GM19452 (cell line): ENCODE results near the gene NIPBL.
A peak's percentile ranks its signal among the peaks of the same experiment; 100 is the strongest.
"Not testable (repeated sequence)": the region's sequence is repeated elsewhere in the genome, so short reads cannot be mapped to it uniquely, and the experiment has no call there.

Source experiments
- ATAC-seq: cut with Tn5 transposase; IDR thresholded peaks from one replicate; pipeline ENCODE4 v1.9.1; 2021; ENCODE audit not compliant: unreplicated experiment

Gene NIPBL, protein sequence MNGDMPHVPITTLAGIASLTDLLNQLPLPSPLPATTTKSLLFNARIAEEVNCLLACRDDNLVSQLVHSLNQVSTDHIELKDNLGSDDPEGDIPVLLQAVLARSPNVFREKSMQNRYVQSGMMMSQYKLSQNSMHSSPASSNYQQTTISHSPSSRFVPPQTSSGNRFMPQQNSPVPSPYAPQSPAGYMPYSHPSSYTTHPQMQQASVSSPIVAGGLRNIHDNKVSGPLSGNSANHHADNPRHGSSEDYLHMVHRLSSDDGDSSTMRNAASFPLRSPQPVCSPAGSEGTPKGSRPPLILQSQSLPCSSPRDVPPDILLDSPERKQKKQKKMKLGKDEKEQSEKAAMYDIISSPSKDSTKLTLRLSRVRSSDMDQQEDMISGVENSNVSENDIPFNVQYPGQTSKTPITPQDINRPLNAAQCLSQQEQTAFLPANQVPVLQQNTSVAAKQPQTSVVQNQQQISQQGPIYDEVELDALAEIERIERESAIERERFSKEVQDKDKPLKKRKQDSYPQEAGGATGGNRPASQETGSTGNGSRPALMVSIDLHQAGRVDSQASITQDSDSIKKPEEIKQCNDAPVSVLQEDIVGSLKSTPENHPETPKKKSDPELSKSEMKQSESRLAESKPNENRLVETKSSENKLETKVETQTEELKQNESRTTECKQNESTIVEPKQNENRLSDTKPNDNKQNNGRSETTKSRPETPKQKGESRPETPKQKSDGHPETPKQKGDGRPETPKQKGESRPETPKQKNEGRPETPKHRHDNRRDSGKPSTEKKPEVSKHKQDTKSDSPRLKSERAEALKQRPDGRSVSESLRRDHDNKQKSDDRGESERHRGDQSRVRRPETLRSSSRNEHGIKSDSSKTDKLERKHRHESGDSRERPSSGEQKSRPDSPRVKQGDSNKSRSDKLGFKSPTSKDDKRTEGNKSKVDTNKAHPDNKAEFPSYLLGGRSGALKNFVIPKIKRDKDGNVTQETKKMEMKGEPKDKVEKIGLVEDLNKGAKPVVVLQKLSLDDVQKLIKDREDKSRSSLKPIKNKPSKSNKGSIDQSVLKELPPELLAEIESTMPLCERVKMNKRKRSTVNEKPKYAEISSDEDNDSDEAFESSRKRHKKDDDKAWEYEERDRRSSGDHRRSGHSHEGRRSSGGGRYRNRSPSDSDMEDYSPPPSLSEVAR (N-terminal part only)

GRCh38 chr5:36876299-36876964 is at the start of gene NIPBL:
Gene NIPBL (plus strand): TSS chr5:36876769. CDS start chr5:36953697, 76,928 bp downstream.
- ATAC-seq: peak; percentile 56

GRCh38 chr5:36832274-36832673 is 44.3 kb upstream of the NIPBL start:
- ATAC-seq: no peak

DNA sequence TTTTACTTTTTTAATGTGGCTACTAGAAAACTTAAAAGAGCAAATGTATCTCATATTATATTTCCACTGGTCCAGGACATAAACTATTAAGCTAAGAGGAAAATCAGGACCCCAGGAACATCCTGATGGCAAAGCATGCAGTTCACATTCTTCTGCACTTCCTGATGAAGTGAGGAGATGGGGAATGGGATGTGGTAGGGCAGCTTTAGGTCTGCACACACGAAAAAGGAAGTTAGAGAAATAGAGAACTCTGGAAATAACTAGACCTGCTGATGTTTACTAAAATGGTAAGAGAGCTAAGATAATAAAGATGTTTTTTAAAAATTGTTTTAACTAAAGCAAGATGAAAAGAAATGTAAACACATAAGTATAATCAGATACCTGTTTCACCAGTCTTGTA is 39.7 kb upstream of the NIPBL start:
- no peak for ATAC-seq

GRCh38 chr5:36839489-36840476 is 36.8 kb upstream of the NIPBL start:
- no peak for ATAC-seq

DNA sequence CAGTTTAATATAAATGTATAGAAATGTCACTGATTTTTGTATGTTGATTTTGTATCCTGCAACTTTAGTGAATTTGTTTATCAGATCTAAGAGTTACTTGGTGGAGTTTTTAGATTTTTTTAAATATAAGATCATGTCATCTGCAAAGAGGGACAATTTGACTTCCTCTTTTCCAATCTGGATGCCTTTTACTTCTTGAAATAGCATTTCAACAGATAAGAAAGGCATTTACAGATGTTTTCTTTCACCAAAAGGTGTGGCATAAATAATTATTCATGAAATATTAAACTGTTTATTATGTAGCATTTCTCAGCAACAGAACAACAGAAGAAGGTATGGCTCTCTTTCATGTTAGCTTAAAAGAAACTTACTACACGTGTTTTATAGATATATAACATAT is 34.9 kb upstream of the NIPBL start:
- ATAC-seq: no peak

GRCh38 chr5:36842087-36842486 is 34.5 kb upstream of the NIPBL start:
- no peak for ATAC-seq

GRCh38 chr5:36844305-36844704 is 32.3 kb upstream of the NIPBL start:
- ATAC-seq: no peak

DNA sequence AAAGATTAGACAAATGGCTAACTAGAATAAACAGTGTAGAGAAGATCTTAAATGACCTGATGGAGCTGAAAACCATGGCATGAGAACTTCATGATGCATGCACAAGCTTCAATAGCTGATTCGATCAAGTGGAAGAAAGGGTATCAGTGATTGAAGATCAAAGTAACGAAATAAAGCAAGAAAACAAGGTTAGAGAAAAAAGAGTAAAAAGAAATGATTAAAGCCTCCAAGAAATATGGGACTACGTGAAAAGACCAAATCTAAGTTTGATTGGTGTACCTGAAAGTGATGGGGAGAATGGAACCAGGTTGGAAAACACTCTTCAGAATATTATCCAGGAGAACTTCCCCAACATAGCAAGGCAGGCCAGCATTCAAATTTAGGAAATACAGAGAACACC is 28.0 kb upstream of the NIPBL start:
- ATAC-seq: not testable (repeated sequence)

DNA sequence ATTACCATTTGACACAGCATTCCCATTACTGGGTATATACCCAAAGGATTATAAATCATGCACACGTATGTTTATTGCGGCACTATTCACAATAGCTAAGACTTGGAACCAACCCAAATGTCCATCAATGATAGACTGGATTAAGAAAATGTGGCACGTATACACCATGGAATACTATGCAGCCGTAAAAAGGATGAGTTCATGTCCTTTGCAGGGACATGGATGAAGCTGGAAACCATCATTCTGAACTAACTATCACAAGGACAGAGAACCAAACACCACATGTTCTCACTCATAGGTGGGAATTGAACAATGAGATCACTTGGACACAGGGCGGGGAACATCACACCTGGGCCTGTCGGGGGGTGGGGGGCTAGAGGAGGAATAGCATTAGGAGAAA is 23.7 kb upstream of the NIPBL start:
- not testable (repeated sequence) for ATAC-seq

GRCh38 chr5:36854402-36855140 is 22.0 kb upstream of the NIPBL start:
- no peak for ATAC-seq

- ATAC-seq: no peak
Measured at GRCh38 chr5:36855141-36855495, 21.5 kb upstream of the NIPBL start.

DNA sequence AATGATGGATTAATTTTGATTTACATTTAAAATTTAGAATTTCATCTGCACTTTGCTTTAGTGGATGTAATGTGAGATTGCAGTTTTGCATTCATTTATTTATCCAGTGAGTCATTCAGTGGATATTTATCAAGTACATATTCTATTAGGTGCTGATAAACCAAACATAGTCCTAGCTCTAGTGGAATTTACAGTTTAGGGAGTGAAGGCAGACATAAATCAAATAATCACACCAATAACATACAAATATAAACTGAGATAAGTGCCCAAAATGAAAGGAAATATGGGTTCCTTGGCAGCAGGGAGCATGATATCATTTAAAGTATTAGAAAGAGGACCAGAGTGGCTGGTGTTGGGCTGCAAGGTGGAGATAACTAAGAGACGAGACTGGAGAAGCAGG is 14.7 kb upstream of the NIPBL start:
- no peak for ATAC-seq

- peak; percentile 70 for ATAC-seq
Measured at GRCh38 chr5:36870399-36871040, 6.0 kb upstream of the NIPBL start.

GRCh38 chr5:36874465-36874864 is 2.1 kb upstream of the NIPBL start:
- ATAC-seq: no peak

GRCh38 chr5:36875051-36875789 is 1.3 kb upstream of the NIPBL start:
- ATAC-seq: no peak

DNA sequence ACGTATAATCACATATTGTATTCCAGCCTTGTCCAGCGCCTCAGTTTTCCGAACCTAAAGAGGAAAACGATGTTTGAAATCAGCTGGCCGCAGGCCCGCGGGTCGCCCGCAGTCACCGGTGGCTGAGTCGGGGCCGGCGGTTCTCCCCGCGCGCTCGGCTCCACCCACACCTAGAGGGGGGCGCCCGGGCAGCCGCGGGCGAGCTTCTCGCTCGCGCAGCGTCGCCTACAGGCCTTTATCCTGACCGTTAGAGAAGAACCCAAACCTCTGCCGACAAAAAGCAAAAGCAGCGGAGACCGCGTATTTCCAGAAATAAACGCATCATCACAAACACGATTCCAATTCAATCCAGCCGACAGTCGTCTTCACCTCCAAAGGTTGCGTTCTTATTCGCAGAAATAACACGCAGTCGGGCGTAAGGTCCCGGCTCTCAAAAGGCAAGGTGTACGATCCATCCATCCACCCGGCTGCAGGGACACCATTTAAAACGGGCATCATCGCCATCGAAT is 725 bp upstream of the NIPBL start:
- ATAC-seq: peak; percentile 60

- peak; percentile 17 for ATAC-seq
Measured at GRCh38 chr5:36876965-36877666, 547 bp downstream of the NIPBL start.
